Activated CD8-positive, alpha-beta memory T cell treated with anti-CD3 and anti-CD28 coated beads, Interleukin-2, amount 10 ng/mL, durations not matched to agents 7 days and 5 days (primary cell): Measurements from ENCODE around the gene ARHGAP11A. TPM values are rescaled to one million over a fixed set of nuclear protein-coding genes. Genes with fewer than 3 reads are reported as not detected.

Source experiments
- ATAC-seq: fragments of 150-1000 bp; cut with Tn5 transposase; one replicate; pipeline ENCODE4 v1.10.0; 2021; ENCODE audit warnings: moderate library complexity
- CTCF ChIA-PET: fragments of 350-600 bp; sonication (Branson Sonifier 250); formaldehyde crosslinking; loops from one replicate; lab custom pipeline; 2021; ENCODE audit warnings: antibody characterized with exemption; lab: Charles Lee
- DNase-seq: peaks from one replicate; pipeline ENCODE4 v3.0.0-alpha.2; 2020
- H3K27ac Mint-ChIP-seq: one replicate; pipeline ENCODE4 v1.8.0; 2021; ENCODE audit warnings: mild to moderate bottlenecking, mixed read lengths
- H3K27me3 Mint-ChIP-seq: one replicate; pipeline ENCODE4 v1.8.0; 2021; ENCODE audit warnings: mixed read lengths
- H3K36me3 Mint-ChIP-seq: one replicate; pipeline ENCODE4 v1.8.0; 2021; ENCODE audit warnings: mild to moderate bottlenecking, mixed read lengths
- H3K4me1 Mint-ChIP-seq: one replicate; pipeline ENCODE4 v1.8.0; 2021; ENCODE audit warnings: mixed read lengths
- H3K4me3 Mint-ChIP-seq: one replicate; pipeline ENCODE4 v1.8.0; 2021; ENCODE audit warnings: mild to moderate bottlenecking, moderate library complexity, mixed read lengths
- H3K9me3 Mint-ChIP-seq: one replicate; pipeline ENCODE4 v1.8.0; 2022; ENCODE audit warnings: low read depth, mixed read lengths
- total RNA-seq, 2 experiments: library from RNA; stranded (reverse); gene quantifications; one replicate each; pipeline ENCODE4 v1.2.3, GENCODE V29; 2021

The ARHGAP11A gene
- total RNA-seq, 2 experiments from 2014 or later = 139 to 141 TPM

DNA sequence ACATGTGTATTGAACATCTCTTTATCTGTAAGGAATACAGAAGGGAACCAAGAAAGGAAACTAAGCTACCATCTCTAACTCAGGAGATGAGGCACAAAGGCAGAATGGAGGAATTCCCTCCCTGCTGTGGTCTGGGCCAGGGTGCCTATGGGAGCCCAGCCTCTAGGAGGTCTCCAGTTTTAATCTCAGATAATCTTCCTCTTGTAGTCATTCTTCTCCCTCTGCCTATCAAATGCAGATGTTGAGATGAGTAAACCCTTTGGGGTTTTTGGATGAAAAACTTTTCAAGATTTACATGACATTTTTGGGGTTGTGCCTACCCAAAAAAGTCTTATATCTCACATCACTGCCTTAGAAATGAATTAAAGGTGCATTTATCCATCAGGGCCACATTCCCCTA, 49.5 kb downstream of the ARHGAP11A start:
- Mint-ChIP-seq H3K4me1 (peaks cover 4% of the 10 kb centered on the region), H3K4me3 (no peak overlapping the region), H3K9me3 (no peaks in the 10 kb centered on the region), H3K27ac (no peak overlapping the region), H3K36me3 (peaks cover 10% of the 10 kb centered on the region), H3K27me3 (no peaks in the 10 kb centered on the region)
- DNase-seq = no peak
- CTCF ChIA-PET = no interaction called here
- no peak for ATAC-seq

DNA sequence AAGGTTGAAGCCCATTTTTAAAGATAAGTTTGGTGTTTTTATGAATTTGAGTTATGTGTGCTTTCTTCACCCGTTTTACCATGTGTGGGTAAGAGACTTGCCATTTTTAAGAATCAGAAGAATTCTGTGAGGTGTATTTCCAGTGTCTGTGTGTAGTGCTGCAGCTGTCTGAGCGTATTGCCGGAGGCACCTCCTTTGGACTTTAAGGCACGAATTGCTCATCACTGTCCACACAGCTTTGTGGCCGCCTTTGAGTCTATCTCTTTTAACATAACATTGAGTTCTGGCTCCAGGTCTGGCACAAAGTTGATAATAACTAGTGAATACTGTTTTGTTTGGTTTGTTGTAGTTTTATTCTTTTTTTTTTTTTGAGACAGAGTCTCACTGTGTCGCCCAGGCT, 52.0 kb downstream of the ARHGAP11A start:
- Mint-ChIP-seq H3K27me3 (no peaks in the 10 kb centered on the region), H3K4me3 (no peak overlapping the region), H3K4me1 (peaks cover 4% of the 10 kb centered on the region), H3K27ac (no peak overlapping the region), H3K36me3 (peaks cover 7% of the 10 kb centered on the region), H3K9me3 (no peaks in the 10 kb centered on the region)
- DNase-seq = no peak
- no peak for ATAC-seq
- CTCF ChIA-PET = no interaction called here

DNA sequence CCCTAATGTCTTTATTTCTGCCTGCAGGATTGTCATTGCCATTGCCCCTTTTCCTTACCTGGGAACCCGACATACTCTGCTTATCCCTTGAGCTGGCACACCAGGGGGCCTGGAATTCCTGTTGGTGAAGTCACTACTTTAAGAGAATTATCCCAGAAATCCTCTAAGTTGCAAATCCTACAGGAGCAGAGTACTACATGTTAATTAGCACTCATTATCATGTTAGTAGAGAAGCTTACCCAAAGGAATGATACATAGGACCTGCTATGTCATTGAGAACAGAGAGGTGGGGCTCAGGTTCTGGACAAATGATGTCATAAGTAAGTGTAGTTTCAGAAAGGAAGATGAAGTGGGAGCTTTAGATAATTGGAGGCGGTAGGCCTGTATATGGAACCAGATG, 53.6 kb downstream of the ARHGAP11A start:
- ATAC-seq (no peak), DNase-seq (no peak)
- CTCF ChIA-PET = interaction anchor here (1.0 to 1.4 kb wide), 2 partner anchors 325 to 329 kb away, joined by 3 read pairs; no protein-coding TSS in a partner anchor
- Mint-ChIP-seq H3K4me1 (no peaks in the 10 kb centered on the region), H3K27ac (no peak overlapping the region), H3K4me3 (no peak overlapping the region), H3K36me3 (peaks cover 1% of the 10 kb centered on the region), H3K27me3 (no peaks in the 10 kb centered on the region), H3K9me3 (no peaks in the 10 kb centered on the region)

DNA sequence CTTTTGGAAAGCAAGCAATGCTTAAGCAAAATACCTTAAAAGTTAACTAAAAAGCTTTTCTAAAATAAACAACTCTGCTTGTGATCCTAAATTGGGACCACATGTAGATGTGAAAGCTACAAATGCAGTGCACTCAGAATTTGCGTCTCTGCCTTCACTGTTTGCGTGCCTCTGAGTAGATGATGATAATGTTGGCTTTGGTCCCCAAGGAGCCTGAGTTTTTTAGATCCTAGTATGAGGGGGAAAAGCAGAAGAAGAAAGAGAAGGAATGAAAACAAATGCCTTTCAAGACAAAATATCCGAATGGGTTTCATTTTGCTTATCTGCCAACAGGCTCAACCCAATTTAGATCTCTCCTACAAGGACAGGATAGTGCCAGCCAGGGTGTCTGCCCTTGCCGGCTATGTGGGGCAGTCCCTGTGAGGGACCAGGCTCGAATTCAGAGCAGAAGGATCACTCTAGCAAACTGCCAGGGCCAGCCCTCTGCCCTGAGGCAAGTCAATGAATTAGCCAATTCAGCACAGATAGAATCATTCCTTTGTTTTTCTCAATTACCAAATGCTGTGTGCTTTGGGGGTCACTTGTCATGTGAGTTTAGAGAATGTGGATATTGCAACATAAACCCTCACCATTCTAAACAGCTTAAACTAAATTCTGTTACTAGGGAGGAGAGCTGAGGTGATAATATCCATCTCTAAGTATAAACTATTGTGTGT, 54.8 kb downstream of the ARHGAP11A start:
- Mint-ChIP-seq H3K27ac (no peak overlapping the region), H3K27me3 (no peaks in the 10 kb centered on the region), H3K4me1 (no peaks in the 10 kb centered on the region), H3K4me3 (no peak overlapping the region), H3K36me3 (peaks cover 1% of the 10 kb centered on the region), H3K9me3 (no peaks in the 10 kb centered on the region)
- DNase-seq (no peak), ATAC-seq (no peak)
- CTCF ChIA-PET = no interaction called here

DNA sequence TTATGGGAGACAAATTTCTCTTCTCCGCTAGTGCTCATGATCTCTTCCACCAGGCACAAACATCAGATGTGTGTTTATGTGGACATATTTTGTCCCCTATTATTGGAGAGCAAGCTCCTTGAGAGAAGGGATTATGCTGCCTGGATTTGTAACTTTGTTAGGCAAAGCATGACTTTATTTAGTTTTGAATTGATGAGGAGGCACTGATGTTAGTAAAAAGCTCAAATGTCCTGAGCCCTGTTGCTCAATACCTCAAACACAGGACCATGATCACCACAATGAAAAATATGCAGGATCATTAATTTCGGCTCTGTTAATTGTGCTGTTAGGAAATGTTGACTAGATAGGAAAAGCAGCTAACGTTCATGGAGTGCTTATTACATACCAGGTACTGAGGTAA, 55.3 kb downstream of the ARHGAP11A start:
- Mint-ChIP-seq H3K4me3 (no peak overlapping the region), H3K27ac (no peak overlapping the region), H3K27me3 (no peaks in the 10 kb centered on the region), H3K36me3 (peaks cover 1% of the 10 kb centered on the region), H3K4me1 (no peaks in the 10 kb centered on the region), H3K9me3 (no peaks in the 10 kb centered on the region)
- no peak for DNase-seq
- no peak for ATAC-seq
- CTCF ChIA-PET = interaction anchor here (1.4 kb wide), 1 partner anchor 20 kb away, joined by 3 read pairs; no protein-coding TSS in a partner anchor

DNA sequence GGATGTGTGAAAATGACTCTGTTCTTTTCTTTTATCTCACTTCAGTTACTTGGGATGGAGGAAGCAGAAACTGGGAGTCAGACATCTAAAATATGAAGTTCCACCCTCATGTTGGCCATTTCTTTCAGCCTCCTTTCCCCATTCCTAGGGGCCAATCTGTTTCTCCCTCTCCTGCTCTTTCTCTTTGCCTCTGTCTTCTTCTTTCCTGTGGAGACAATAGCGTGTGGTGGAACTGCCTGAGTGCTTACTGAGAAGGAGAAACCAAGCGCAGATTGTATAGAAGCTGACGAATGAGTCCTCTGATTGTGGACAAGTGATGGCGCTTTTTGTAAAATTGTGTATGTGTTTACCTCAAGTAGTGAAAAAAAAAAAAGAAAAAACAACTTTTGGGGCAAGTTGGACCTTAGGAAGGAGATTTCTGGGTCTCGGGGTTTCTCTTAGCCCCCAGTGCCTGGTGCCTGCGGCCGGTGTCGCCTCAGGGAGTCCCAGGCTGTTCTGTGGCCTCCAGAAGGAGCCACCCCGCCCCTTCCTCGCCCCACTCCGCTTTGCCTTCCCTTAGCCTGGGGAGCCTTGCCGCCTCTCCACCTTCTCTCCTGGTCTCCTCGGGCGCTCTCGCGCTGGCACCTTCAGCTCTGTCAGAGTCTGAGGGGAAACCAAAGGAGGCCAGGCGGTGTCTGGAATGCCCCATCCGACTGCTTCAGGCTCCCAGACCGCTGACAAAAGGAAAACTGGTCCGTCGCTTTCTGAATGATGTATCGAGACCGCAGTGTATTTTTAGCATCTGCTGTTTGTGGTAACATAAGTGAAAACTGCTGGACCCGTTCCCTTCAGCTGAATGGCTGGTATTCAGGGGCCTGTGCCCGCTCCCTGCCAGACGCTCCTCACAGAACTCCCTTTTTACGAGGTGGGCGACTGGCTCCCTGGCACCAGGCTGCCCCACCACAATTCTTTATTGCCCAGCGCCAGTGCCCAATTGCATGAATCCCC, 56.3 kb downstream of the ARHGAP11A start:
- ATAC-seq (no peak), DNase-seq (no peak)
- no peak overlapping the region for H3K27ac Mint-ChIP-seq
- no peaks in the 10 kb centered on the region for H3K27me3 Mint-ChIP-seq
- H3K4me1 Mint-ChIP-seq = no peaks in the 10 kb centered on the region
- peaks cover 1% of the 10 kb centered on the region for H3K36me3 Mint-ChIP-seq
- no peaks in the 10 kb centered on the region for H3K9me3 Mint-ChIP-seq
- H3K4me3 Mint-ChIP-seq = no peak overlapping the region
- CTCF ChIA-PET = interaction anchor here (0.9 to 1.4 kb wide), 2 partner anchors 21 to 173 kb away, joined by 3 read pairs; no protein-coding TSS in a partner anchor

DNA sequence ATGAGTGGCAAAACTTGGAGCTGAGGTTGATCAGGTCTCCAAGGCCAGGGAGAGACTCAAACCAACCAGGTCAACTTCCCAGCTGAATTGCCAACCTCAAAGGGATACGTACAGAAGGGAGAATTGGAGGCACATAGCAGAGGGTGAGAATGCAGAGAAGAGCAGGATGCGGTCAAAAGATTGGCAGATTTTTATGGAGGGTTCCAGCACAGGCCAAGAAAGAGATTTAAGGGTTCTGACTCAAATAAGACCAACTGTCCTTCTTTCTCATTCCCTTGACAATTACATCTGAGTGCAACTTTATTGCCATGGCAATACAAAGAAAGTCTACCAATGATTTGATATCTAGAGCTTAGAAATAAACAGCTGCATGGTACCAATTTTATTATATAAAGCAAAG, 59.4 kb downstream of the ARHGAP11A start:
- Mint-ChIP-seq H3K4me3 (no peak overlapping the region), H3K36me3 (no peaks in the 10 kb centered on the region), H3K9me3 (no peaks in the 10 kb centered on the region), H3K27ac (no peak overlapping the region), H3K4me1 (no peaks in the 10 kb centered on the region), H3K27me3 (no peaks in the 10 kb centered on the region)
- no peak for DNase-seq
- CTCF ChIA-PET = no interaction called here
- ATAC-seq = no peak

DNA sequence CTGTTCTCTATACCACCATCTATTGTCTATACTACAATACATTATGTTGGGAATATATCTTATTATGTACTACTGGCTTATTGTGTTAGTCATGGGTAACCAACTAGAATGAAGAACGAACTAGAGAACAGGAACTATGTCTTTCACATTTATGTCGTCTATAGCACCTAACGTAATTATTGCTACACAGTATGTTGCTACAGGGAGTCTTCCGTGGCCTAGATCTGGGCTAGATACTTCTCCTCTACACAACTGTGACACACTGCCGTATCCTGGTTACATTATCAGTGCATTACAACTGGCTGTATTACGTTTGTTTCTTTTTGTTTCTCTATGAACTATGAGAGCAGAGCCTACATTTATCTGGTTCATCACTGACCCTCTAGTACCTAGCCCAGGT, 60.2 kb downstream of the ARHGAP11A start:
- DNase-seq = no peak
- CTCF ChIA-PET = no interaction called here
- Mint-ChIP-seq H3K36me3 (no peaks in the 10 kb centered on the region), H3K4me1 (no peaks in the 10 kb centered on the region), H3K27me3 (no peaks in the 10 kb centered on the region), H3K9me3 (no peaks in the 10 kb centered on the region), H3K4me3 (no peak overlapping the region), H3K27ac (no peak overlapping the region)
- ATAC-seq = no peak

DNA sequence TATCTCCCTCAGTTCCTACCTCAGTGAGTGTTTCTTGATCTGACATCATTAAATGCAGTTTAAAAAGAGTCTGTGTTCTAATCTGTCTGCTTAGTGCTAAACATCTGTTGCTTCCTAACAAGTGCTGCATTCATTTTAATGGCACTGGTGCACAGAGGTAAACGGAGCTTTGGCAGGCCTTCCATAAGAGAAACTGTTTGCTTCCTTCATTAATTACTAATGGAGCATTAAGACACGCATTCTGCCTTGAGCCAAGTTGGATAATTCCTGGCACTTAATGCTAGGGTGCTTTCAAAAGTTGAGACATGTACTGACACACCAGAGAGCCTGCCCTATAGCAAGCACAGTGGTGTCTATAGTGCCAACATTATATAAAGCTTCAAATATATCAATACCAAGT, 60.9 kb downstream of the ARHGAP11A start:
- no peak overlapping the region for H3K27ac Mint-ChIP-seq
- CTCF ChIA-PET = no interaction called here

DNA sequence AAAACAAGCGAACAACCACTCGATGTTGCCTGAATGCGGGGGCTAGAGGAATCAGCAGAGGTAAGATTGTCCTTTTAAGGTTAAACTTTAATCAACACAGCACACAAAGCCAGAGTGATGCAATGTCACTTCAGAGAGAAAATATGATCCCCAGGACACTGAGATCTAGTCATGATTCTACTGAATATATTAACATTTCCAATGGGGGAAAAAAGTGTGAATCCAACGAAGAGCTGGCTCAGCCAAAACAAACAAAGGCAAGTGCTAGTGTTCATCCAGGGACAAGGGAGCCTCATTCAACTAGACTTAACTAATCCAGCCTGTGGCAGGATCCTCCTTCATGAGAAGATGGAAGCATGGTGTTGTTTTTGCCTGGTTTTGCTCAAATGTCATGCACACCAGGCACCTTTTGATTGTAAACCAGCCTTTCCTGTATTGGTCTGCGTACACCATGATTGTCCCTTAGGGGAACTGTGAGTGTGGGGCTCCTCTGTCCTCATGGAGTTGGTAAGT, 62.0 kb downstream of the ARHGAP11A start:
- ATAC-seq (no peak), DNase-seq (no peak)
- Mint-ChIP-seq H3K36me3 (no peaks in the 10 kb centered on the region), H3K4me1 (no peaks in the 10 kb centered on the region), H3K27ac (no peak overlapping the region), H3K9me3 (no peaks in the 10 kb centered on the region), H3K4me3 (no peak overlapping the region), H3K27me3 (no peaks in the 10 kb centered on the region)
- CTCF ChIA-PET = no interaction called here

More for the DNA sequence above, 60.9 kb downstream of the ARHGAP11A start:
- DNase-seq = no peak
- no peak for ATAC-seq
- H3K4me1 Mint-ChIP-seq = no peaks in the 10 kb centered on the region
- no peaks in the 10 kb centered on the region for H3K36me3 Mint-ChIP-seq
- no peaks in the 10 kb centered on the region for H3K9me3 Mint-ChIP-seq
- H3K27me3 Mint-ChIP-seq = no peaks in the 10 kb centered on the region
- H3K4me3 Mint-ChIP-seq = no peak overlapping the region

DNA sequence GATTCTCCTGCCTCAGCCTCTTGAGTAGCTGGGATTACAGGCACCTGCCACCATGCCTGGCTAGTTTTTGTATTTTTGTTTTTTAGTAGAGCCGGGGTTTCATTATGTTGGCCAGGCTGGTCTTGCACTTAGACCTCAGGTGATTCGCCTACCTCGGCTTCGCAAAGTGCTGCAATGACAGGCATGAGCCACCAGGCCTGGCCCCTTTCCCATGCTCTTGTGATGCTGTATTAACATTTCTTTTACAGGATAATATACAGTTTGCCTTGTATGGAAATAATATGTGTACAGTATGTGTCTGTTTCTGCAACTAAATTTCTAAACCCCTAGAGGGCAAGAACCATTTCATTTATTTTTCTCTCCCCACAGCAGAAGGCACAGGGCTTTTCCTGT, 64.0 kb downstream of the ARHGAP11A start:
- DNase-seq (no peak), ATAC-seq (no peak)
- Mint-ChIP-seq H3K27ac (no peak overlapping the region), H3K36me3 (peaks cover 10% of the 10 kb centered on the region), H3K9me3 (no peaks in the 10 kb centered on the region), H3K4me3 (no peak overlapping the region), H3K27me3 (no peaks in the 10 kb centered on the region), H3K4me1 (peaks cover 10% of the 10 kb centered on the region)
- CTCF ChIA-PET = interaction anchor here (1.5 kb wide), 1 partner anchor 21 kb away, joined by 3 read pairs; no protein-coding TSS in a partner anchor

DNA sequence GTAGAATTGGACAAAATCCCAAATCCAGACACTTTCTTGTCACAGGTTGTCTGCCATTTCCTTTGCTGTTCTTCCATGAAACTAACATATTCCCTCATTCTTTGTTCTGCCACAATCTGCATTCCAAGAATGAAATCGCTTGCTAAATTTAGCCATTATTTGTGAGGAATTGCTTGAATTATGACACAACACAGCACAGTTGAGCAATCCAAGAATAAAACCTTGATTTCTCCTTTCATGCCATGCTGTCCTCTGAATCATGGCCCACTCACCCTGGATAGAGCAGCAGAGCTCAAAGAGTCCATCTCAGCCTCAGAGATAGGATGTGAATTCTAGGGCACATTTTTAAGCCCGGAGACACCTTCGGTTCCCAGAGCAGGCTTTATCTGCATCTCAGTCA, 67.3 kb downstream of the ARHGAP11A start:
- CTCF ChIA-PET = no interaction called here
- peaks cover 13% of the 10 kb centered on the region for H3K4me1 Mint-ChIP-seq
- H3K27me3 Mint-ChIP-seq = no peaks in the 10 kb centered on the region
- no peak overlapping the region for H3K27ac Mint-ChIP-seq
- no peak overlapping the region for H3K4me3 Mint-ChIP-seq
- H3K36me3 Mint-ChIP-seq = peaks cover 22% of the 10 kb centered on the region
- no peaks in the 10 kb centered on the region for H3K9me3 Mint-ChIP-seq
- ATAC-seq (no peak), DNase-seq (no peak)

DNA sequence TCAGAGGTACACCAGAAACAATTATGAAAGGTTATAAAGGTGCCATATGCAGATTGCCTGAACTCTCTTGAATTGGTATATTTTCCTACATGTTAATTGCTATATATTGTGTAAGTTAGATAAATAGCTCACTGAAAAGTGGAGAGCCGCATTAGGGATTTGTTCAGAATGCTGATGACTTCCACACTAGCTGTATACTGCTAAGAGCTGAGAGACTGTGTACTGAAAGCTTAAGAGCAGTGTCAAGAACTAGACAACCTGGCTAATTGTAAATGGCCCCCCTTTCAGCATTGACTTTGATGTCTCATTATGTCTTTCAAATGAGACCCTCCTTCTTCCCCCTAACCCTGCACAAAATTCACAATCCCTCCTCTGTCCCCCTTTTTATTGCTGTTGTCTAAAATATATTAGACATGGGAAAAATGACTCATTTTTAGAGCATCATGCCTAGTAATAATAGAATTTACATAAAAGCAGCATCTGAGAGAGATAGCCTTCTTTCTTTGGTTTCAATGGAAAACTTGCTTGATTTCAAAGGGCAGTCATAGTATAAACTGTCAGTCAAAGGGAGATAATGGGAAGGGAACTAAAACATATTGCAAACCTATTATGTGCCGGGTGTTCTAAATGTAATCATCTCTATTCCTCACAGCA, 67.8 kb downstream of the ARHGAP11A start:
- H3K36me3 Mint-ChIP-seq = peaks cover 22% of the 10 kb centered on the region
- no peaks in the 10 kb centered on the region for H3K27me3 Mint-ChIP-seq
- no peak overlapping the region for H3K27ac Mint-ChIP-seq
- peaks cover 13% of the 10 kb centered on the region for H3K4me1 Mint-ChIP-seq
- H3K9me3 Mint-ChIP-seq = no peaks in the 10 kb centered on the region
- no peak overlapping the region for H3K4me3 Mint-ChIP-seq
- CTCF ChIA-PET = interaction anchor here (1.3 kb wide), 1 partner anchor 21 kb away, joined by 6 read pairs; no protein-coding TSS in a partner anchor
- ATAC-seq (no peak), DNase-seq (no peak)
